Stimulated activated CD4-positive, alpha-beta T cell treated with anti-CD3 and anti-CD28 coated beads, Interleukin-1b, Interleukin-23, amount 100 ng/mL, for 4 hours (primary cell): ENCODE results near the gene DOCK2.

Source experiments
- DNase-seq, 2 donors: peaks; one replicate each; pipeline ENCODE4 v3.0.0-alpha.2; 2020; ENCODE audit warnings: low read depth in 2 of 2

The DOCK2 gene

DNA sequence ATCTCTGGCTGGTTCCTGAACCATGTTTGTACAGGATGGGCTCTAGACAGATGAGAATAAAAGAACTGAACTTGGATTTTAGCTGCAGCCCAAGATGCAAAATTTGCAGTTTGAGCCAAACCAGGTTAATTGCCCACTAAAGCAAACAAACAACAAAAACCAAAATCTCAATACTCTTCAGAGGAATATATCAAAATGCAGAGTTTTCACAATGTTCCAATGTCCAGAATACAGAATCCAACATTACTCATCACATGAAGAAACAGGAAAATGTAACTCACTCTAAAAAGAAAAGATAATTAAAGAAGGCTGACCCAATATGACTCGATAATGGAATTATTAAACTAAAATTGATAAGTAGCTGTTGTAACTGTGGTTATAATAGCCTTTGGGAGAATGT lies 489.0 kb downstream of the DOCK2 start:
- no peak for DNase-seq

DNA sequence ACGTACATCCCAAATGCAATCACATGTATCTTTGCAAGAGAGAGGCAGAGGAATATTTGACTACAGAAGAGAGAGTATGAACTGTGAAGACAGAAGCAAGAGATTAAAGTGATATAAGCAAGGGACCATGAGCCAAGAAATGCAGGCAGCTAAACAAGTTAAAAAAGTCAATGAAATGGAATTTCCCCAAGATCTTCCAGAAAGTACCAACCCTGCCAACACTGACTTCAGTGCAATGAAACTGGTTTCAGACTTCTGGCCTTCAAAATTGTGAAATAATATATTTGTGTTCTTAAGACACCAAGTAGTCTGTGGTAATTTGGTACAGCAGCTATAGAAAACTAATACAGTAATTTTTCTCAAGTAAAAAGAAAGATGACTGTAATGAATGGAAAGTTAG lies 489.6 kb downstream of the DOCK2 start:
- no peak for DNase-seq

DNA sequence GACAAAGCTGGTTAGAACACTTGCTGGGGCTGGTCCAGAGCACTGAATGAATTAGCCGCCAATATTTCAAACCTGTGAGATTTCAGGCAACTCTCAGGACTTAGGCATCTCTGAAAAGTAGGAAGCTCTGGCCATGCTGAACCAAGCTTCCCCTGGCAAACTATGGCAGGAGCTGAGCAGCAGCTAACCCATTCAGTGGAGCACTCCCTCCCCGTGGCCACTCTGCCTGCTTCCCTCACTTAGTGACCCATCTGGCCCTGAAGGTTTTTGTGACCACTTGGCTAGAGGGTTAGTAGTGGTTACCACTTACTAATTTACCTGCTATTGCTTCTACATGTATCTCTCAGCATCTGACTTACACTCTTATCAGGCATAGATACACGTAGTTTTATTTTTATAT lies 494.2 kb downstream of the DOCK2 start:
- DNase-seq, result no peak

DNA sequence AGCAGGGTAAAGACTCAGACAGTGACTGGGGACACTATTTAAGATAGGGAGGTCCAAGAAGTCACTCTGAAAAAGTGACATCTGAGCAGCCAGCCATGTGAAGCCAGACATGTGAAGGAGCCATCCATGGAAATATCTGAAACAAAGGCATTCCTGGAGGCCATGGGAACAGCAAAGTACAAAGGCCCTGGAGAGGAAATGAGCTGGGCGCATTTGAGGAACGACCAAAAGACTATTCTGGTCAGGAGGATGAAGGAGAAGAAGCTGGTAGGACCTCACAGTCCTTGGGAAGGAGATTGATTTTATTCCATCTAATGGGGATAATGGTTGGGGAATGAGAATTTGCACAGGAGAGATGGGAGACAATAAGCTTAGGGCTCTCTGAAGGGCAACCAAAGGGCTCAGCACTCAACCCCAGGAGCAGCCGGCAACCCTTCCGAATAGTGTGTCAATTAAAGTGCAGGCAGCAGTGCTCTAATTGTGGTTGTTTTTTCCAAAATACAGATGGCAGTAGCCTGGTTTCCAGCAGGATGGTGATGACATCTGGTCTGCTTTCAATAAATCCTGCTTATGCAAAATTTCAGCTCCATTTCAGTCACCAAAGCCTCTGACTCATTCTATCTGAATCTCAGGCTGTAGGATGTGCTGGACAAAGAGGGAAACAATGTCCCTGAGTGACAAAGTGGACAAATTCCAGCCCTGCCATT lies 495.3 kb downstream of the DOCK2 start:
- no peak for DNase-seq
